Liver (tissue), 3 donors: ENCODE measurements around the gene BACE1-AS.

Experiments used
- ATF3 ChIP-seq: IDR thresholded peaks from 2 replicates; pipeline ENCODE4 v1.6.1; 2016; ENCODE audit warnings: antibody characterized with exemption
- CTCF ChIP-seq: fragments of 150-350 bp; IDR thresholded peaks from 2 replicates; pipeline ENCODE4 v1.5.1; 2017; ENCODE audit warnings: improper control_type of control experiment, low read depth, low read length; ENCODE audit not compliant: missing input control
- FOXA1 ChIP-seq: IDR thresholded peaks from 2 replicates; pipeline ENCODE4 v1.6.1; 2016; ENCODE audit warnings: antibody characterized with exemption
- GABPA ChIP-seq, 2 donors: IDR thresholded peaks in 1 of 2; conservative IDR thresholded peaks in 1 of 2; 2 replicates each; pipeline ENCODE4 v1.6.1; 2016; ENCODE audit warnings: antibody characterized with exemption in 2 of 2, mild to moderate bottlenecking in 1 of 2, moderate library complexity in 1 of 2
- JUND ChIP-seq, 2 donors: IDR thresholded peaks; 2 replicates each; pipeline ENCODE4 v1.6.1; 2016; ENCODE audit warnings: antibody characterized with exemption in 2 of 2
- MAX ChIP-seq: IDR thresholded peaks from 2 replicates; pipeline ENCODE4 v1.6.1; 2016; ENCODE audit warnings: antibody characterized with exemption
- RAD21 ChIP-seq, 2 donors: IDR thresholded peaks; 2 replicates each; pipeline ENCODE4 v1.6.1; 2016; ENCODE audit warnings: antibody characterized with exemption in 2 of 2, mild to moderate bottlenecking in 2 of 2
- SP1 ChIP-seq: IDR thresholded peaks from 2 replicates; pipeline ENCODE4 v1.6.1; 2018; ENCODE audit warnings: antibody characterized with exemption, mild to moderate bottlenecking
- TAF1 ChIP-seq: conservative IDR thresholded peaks from 2 replicates; pipeline ENCODE4 v1.6.1; 2016; ENCODE audit warnings: antibody characterized with exemption, mild to moderate bottlenecking
- YY1 ChIP-seq: IDR thresholded peaks from 2 replicates; pipeline ENCODE4 v1.6.1; 2016; ENCODE audit warnings: antibody characterized with exemption, mild to moderate bottlenecking
- TF ChIP-seq, protein P1 (sequence below): IDR thresholded peaks from 2 replicates; pipeline ENCODE4 v1.6.1; 2016; ENCODE audit warnings: antibody characterized with exemption
- TF ChIP-seq, protein P2 (sequence below): IDR thresholded peaks from 2 replicates; pipeline ENCODE4 v1.6.1; 2016; ENCODE audit warnings: antibody characterized with exemption, mild to moderate bottlenecking
- donor health status: healthy.
- donor health status: healthy.

DNA sequence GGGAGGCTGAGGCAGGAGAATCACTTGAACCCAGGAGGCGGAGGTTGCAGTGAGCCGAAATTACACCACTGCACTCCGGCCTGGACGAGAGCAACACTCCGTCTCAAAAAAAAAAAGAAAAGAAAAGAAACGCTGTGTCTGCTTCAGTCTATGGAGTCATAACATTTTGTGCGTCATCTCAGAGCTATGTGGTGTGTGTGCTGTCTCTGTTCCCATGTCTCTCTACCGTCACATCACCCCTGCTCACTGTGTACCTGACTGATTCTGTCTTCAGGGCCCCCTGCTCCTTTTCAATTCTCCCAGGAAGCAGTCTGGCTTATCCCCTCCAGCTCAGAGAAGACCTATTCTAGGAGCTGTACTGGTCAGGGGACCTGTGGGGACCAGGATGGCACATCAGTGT lies 7.0 kb downstream of the BACE1-AS start:
- TF ChIP-seq CTCF (no peak), FOXA1 (no peak), MAX (no peak), YY1 (no peak), JUND (IDR thresholded peaks at IDR 0.05) (no peak), SP1 (no peak), RAD21 (IDR thresholded peaks at IDR 0.05) (no peak), GABPA (IDR thresholded peaks at IDR 0.05 in 1 of 2, conservative IDR thresholded peaks at IDR 0.05 in 1 of 2) (no peak), ATF3 (no peak), TAF1 (no peak)
- TF ChIP-seq, protein P1, sequence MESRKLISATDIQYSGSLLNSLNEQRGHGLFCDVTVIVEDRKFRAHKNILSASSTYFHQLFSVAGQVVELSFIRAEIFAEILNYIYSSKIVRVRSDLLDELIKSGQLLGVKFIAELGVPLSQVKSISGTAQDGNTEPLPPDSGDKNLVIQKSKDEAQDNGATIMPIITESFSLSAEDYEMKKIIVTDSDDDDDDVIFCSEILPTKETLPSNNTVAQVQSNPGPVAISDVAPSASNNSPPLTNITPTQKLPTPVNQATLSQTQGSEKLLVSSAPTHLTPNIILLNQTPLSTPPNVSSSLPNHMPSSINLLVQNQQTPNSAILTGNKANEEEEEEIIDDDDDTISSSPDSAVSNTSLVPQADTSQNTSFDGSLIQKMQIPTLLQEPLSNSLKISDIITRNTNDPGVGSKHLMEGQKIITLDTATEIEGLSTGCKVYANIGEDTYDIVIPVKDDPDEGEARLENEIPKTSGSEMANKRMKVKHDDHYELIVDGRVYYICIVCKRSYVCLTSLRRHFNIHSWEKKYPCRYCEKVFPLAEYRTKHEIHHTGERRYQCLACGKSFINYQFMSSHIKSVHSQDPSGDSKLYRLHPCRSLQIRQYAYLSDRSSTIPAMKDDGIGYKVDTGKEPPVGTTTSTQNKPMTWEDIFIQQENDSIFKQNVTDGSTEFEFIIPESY, result no peak
- TF ChIP-seq, protein P2, sequence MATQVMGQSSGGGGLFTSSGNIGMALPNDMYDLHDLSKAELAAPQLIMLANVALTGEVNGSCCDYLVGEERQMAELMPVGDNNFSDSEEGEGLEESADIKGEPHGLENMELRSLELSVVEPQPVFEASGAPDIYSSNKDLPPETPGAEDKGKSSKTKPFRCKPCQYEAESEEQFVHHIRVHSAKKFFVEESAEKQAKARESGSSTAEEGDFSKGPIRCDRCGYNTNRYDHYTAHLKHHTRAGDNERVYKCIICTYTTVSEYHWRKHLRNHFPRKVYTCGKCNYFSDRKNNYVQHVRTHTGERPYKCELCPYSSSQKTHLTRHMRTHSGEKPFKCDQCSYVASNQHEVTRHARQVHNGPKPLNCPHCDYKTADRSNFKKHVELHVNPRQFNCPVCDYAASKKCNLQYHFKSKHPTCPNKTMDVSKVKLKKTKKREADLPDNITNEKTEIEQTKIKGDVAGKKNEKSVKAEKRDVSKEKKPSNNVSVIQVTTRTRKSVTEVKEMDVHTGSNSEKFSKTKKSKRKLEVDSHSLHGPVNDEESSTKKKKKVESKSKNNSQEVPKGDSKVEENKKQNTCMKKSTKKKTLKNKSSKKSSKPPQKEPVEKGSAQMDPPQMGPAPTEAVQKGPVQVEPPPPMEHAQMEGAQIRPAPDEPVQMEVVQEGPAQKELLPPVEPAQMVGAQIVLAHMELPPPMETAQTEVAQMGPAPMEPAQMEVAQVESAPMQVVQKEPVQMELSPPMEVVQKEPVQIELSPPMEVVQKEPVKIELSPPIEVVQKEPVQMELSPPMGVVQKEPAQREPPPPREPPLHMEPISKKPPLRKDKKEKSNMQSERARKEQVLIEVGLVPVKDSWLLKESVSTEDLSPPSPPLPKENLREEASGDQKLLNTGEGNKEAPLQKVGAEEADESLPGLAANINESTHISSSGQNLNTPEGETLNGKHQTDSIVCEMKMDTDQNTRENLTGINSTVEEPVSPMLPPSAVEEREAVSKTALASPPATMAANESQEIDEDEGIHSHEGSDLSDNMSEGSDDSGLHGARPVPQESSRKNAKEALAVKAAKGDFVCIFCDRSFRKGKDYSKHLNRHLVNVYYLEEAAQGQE, result no peak
